ENCODE results near the gene PPM1F. TPM values are rescaled to one million over a fixed set of nuclear protein-coding genes. Genes with fewer than 3 reads are reported as not detected.
"Not testable (repeated sequence)": the region's sequence is repeated elsewhere in the genome, so short reads cannot be mapped to it uniquely, and the experiment has no call there.

Gene PPM1F
- total RNA-seq, 1 donor from 2014 or later, result 17.5 TPM

- H3K27me3 ChIP-seq (ENCODE audit: low read depth), result no peaks in the 10 kb centered on the region
- TF ChIP-seq CTCF (IDR thresholded peaks at IDR 0.05; ENCODE audit: borderline replicate concordance), result no peak
- H3K36me3 ChIP-seq, result no peaks in the 10 kb centered on the region
- H3K4me3 ChIP-seq, result no peak overlapping the region
- no peaks in the 10 kb centered on the region for H3K4me1 ChIP-seq
- intact Hi-C loops (cut with micrococcal nuclease), result no loop called here
- no peaks in the 10 kb centered on the region for H3K9me3 ChIP-seq (replicated peaks)
- H3K27ac ChIP-seq (replicated peaks), result no peak overlapping the region
- no peak for DNase-seq
Measured at GRCh38 chr22:21894799-21895198, 57.8 kb downstream of the PPM1F start.

- Histone ChIP-seq H3K4me3 (no peak overlapping the region), H3K27ac (replicated peaks) (no peak overlapping the region), H3K4me1 (no peaks in the 10 kb centered on the region), H3K9me3 (replicated peaks) (no peaks in the 10 kb centered on the region), H3K36me3 (no peaks in the 10 kb centered on the region), H3K27me3 (ENCODE audit: low read depth) (no peaks in the 10 kb centered on the region)
- intact Hi-C loops (cut with micrococcal nuclease), result no loop called here
- DNase-seq, result no peak
- no peak for TF ChIP-seq CTCF (IDR thresholded peaks at IDR 0.05; ENCODE audit: borderline replicate concordance)
Measured at GRCh38 chr22:21889251-21889990, 63.2 kb downstream of the PPM1F start.

GRCh38 chr22:21887841-21888240, 64.8 kb downstream of the PPM1F start:
- no peaks in the 10 kb centered on the region for H3K4me1 ChIP-seq
- no peak for TF ChIP-seq CTCF (IDR thresholded peaks at IDR 0.05; ENCODE audit: borderline replicate concordance)
- no peaks in the 10 kb centered on the region for H3K27me3 ChIP-seq (ENCODE audit: low read depth)
- H3K4me3 ChIP-seq, result no peak overlapping the region
- H3K9me3 ChIP-seq (replicated peaks), result no peaks in the 10 kb centered on the region
- DNase-seq, result no peak
- intact Hi-C loops (cut with micrococcal nuclease), result no loop called here
- H3K27ac ChIP-seq (replicated peaks), result no peak overlapping the region
- no peaks in the 10 kb centered on the region for H3K36me3 ChIP-seq

GRCh38 chr22:21883930-21884329, 68.7 kb downstream of the PPM1F start:
- H3K27me3 ChIP-seq (ENCODE audit: low read depth); intact Hi-C loops (cut with micrococcal nuclease): not testable (repeated sequence)

GRCh38 chr22:21882754-21883333, 69.8 kb downstream of the PPM1F start:
- H3K4me1 ChIP-seq; intact Hi-C loops (cut with micrococcal nuclease); H3K36me3 ChIP-seq; H3K4me3 ChIP-seq; H3K9me3 ChIP-seq (replicated peaks); DNase-seq; H3K27ac ChIP-seq (replicated peaks); H3K27me3 ChIP-seq (ENCODE audit: low read depth): not testable (repeated sequence)

More at GRCh38 chr22:21883930-21884329, 68.7 kb downstream of the PPM1F start:
- not testable (repeated sequence) for H3K9me3 ChIP-seq (replicated peaks); H3K36me3 ChIP-seq; H3K4me3 ChIP-seq; H3K4me1 ChIP-seq; H3K27ac ChIP-seq (replicated peaks); DNase-seq

- H3K27ac ChIP-seq (replicated peaks), result no peak overlapping the region
- intact Hi-C loops (cut with micrococcal nuclease), result no loop called here
- no peak for TF ChIP-seq CTCF (IDR thresholded peaks at IDR 0.05; ENCODE audit: borderline replicate concordance)
Measured at GRCh38 chr22:21881841-21882753, 70.6 kb downstream of the PPM1F start.

More at GRCh38 chr22:21881841-21882753, 70.6 kb downstream of the PPM1F start:
- Histone ChIP-seq H3K36me3 (no peaks in the 10 kb centered on the region), H3K4me1 (no peaks in the 10 kb centered on the region), H3K4me3 (no peak overlapping the region), H3K27me3 (ENCODE audit: low read depth) (no peaks in the 10 kb centered on the region), H3K9me3 (replicated peaks) (no peaks in the 10 kb centered on the region)
- DNase-seq, result no peak
